NAMALWA (cell line): ENCODE data around the gene TPPP.

ENCODE experiments used
- DNase-seq: peaks from one replicate; pipeline ENCODE4 v3.0.0-alpha.2; 2015; ENCODE audit warnings: low spot score

TPPP gene

GRCh38 chr5:677131-678101 is 15.7 kb downstream of the TPPP start:
- no peak for DNase-seq

- no peak for DNase-seq
Observed at GRCh38 chr5:676699-677076, 16.5 kb downstream of the TPPP start.

GRCh38 chr5:675871-676698 is 17.1 kb downstream of the TPPP start:
- no peak for DNase-seq

GRCh38 chr5:675111-675870 is 17.9 kb downstream of the TPPP start:
- DNase-seq = no peak

GRCh38 chr5:674630-675011 is 18.5 kb downstream of the TPPP start:
- no peak for DNase-seq

GRCh38 chr5:673831-674629 is 19.1 kb downstream of the TPPP start:
- DNase-seq = no peak

GRCh38 chr5:673161-673830 is 19.9 kb downstream of the TPPP start:
- DNase-seq = no peak

GRCh38 chr5:672329-673160 is 20.6 kb downstream of the TPPP start:
- peak; percentile 92 for DNase-seq

- peak; percentile 83 for DNase-seq
Observed at GRCh38 chr5:671459-672328, 21.5 kb downstream of the TPPP start.

- DNase-seq = no peak
Observed at GRCh38 chr5:670396-671270, 22.5 kb downstream of the TPPP start.

GRCh38 chr5:669842-670395 is 23.2 kb downstream of the TPPP start:
- DNase-seq = no peak

GRCh38 chr5:669111-669841 is 23.9 kb downstream of the TPPP start:
- DNase-seq = peak; percentile 68

GRCh38 chr5:668283-668995 is 24.7 kb downstream of the TPPP start:
- no peak for DNase-seq

- DNase-seq = no peak
Observed at GRCh38 chr5:666816-667498, 26.2 kb downstream of the TPPP start.

- no peak for DNase-seq
Observed at GRCh38 chr5:665956-666711, 27.0 kb downstream of the TPPP start.
